ENCODE measurements around the gene PHOX2B.
"Not testable (repeated sequence)": the region's sequence is repeated elsewhere in the genome, so short reads cannot be mapped to it uniquely, and the experiment has no call there.

PHOX2B gene

DNA sequence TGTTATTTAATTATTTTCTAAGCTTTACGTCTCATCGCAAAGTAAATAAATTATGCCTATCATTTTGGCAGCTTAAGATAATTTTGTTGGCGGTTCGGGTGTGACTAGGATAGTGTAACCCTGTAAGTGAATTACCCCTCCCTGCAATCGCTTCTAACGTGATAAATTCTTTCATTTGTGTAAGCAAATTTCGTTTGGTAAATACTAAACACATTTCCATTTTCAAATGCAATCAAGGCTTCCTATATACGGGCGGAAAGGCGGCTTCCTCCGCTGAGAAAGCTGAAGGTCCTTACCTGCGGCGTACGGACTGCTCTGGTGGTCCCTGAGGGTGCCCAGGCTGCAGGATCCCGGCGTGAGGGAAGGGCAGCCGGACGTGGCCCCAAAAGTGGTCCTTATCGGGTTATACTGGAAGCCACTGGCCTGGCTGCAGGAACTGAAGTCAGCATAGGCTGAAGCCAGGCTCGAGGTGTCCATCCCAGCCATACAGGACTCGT is 403 bp downstream of the PHOX2B start:
- no peak for DNase-seq (ENCODE audit: low read depth)

DNA sequence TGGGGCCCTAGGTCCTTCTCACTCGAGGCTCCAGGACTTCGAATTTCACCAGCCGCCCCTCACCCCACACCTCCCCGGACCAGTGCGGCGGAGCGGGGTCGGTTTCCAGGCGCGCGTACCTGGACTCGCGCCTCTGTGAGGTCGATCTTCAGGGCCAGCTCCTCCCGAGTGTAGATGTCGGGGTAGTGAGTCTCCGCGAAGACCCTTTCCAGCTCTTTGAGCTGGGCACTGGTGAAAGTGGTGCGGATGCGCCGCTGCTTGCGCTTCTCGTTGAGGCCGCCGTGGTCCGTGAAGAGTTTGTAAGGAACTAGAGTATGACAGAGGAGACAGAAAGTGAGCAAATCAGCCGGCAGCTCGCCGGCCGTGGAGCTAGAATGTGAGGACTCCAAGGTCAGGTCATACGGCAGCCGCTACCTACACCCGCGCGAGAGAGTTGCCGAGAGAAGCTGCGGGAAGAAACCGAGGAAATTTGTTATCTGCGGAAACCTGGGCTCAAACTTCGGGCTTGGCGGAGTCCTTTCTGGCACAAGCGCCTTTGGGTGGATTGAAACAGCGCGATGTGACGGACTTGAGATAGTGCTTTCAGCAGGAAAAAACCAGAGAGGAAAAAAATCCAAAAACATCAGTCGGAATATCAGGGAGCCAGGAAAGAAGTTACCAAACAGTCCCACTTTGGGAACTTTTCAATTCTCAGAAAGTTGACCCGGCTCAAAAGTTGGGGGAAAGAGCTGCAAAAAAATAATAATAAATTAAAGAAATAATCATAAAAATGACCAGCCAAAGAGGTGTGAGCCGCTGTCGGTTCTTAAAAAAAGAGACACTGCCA is 1.1 kb downstream of the PHOX2B start:
- no peak for DNase-seq (ENCODE audit: low read depth)

DNA sequence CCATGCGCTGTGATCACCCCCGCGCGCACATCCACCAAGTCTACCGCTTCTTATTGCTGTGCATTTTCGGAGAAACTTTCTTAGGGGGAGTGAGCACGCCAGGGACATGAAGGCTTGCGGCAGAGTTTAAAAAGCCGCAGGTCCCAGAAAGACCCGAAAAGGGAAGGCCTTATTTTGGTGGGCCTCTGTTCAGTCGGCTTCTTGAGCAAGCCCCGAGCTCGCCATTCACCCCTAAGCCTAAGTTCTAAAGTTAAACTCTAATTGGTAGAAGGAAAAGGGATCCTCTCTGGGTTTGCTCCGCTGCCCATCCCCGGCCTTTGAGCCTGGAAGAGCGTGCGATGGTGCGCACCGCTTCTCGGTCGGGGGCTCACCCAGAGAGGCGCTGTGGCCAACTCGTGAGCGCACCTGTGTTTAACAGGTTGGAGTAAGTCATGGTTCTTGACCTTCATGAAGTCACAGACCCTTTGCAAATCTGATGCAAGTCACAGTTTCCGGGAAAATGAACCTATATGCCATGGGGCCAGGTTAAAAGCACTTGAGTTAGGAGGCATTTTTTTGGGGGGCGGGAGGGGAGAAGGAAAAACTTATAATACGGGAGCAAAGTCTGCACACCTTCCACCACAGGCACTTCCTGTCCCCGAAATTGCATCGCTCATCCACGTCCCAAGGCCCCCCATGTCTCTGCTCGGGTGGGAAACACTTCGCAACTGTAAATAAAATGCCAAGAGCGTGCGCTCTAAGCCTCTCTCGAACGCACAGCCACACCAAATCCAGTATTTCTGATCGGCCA is 1.9 kb downstream of the PHOX2B start:
- no peak for DNase-seq (ENCODE audit: low read depth)

DNA sequence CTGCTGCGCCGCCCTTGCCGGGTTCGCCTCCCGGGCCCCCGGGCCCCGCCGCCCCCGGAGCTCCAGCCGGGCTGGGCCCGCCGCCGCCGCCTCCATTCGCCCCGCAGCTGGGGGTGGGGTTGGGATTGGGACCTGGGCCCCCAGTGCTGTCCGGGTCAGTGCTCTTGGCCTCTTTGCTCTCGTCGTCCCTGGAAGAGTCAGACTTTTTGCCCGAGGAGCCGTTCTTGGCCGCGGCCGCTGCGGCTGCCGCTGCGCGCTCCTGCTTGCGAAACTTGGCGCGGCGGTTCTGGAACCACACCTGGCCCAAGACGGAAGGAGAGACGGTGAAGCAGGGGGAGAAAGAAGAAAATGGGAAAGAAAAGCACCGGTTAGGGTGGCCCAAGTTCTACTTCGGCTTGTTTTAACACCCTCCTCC is 2.5 kb downstream of the PHOX2B start:
- no peak for DNase-seq (ENCODE audit: low read depth)

DNA sequence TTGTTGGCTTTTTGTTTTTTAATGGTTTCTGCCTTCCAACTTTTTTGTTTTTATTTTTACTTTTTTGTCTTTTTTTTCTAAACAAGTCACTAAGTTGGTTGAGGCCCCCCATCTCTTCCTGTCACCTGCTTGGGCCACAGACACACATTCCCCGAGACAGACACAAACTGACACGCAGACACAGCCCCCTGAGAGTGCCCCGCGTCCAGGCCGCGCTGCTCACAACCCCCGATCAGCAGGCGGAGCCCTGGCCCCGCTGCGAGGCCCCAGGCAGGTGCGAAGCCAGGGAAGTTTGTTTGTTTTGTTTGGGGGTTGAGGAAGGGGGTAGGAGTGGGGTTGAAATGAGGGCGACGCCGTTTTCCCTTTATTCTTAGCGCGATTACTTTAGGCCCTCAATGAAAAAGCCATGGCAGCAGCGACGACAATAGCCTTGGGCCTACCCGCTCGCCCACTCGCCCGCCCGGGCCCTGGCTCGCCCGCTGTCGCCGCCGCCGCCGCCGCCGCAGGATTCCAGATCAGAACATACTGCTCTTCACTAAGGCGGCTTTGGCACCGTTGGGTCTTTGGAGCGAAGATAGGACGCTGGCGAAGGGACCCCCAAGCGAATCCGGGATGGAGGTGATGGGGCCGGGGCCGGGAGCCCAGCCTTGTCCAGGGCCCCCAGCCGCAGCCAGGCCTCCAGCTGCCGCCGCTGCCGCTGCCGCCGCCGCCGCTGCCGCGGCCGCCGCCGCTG is 3.1 kb downstream of the PHOX2B start:
- DNase-seq (ENCODE audit: low read depth): no peak

DNA sequence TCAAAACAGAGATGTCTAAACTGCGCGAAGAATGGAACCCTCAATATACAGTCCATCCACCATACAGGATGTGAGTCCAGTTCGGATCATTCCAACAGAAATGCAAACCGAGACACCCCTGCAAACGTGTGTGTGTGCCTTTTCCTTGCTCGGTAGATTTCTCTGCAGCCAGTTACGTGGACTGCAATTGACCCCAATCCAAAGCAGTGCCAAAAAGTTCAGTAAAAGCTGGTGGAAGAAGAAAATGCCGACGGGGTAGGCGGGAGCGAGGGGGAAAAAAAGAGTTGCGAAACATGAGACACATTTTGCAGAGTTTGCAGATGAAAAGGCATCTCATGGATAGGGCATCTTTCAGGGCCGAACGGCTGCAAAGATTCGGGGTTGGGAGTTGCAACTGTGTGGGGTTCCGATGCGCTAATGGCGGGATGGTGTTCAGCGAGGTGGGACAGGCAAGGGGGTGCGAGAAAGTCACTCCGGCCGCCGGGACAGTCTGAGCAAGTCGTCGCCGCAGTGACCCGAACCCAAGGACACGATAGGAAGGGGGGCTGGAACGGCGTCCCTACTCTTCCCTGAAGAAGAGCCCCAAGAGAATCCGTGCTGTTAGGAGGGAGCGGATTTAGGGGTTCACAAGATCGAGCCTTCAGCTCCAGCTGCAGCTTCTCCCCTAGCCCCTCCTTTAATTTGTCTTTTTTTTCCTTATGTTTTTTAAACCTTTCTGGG is 3.8 kb downstream of the PHOX2B start:
- no peak for DNase-seq (ENCODE audit: low read depth)

DNA sequence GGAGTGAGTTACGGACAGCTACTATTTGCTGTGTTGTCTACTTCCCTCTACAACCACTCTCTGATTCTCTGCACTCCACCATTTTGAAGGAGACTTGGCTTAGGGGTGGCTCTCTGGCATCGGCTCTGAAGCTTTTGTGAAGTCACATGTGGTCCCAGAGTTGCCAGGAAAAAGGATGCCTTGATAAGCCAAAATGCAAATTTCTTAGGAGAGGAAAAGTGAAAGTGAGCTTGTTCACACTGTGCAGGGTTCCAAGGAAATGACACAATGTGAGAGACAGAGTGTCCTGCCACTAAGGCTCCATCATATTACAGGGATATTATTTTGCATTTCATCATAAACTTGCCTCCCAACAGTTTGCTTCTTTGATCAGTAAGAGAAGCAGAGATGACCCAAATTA is 7.2 kb downstream of the PHOX2B start:
- no peak for DNase-seq (ENCODE audit: low read depth)

DNA sequence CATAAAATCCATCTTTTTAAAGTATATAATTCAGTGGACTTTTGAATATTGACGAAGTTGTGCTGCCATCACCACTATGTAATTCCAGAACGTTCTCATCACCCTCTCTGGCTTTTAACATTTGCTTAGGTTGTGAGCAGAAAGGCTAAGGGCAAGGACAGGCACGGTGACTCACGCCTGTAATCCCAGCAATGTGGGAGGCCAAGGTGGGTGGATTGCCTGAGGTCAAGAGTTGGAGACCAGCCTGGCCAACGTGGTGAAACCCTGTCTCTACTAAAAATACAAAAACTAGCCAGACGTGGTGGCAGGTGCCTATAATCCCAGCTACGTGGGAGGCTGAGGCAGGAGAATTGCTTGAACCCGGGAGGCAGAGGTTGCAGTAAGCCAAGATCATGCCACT is 11.0 kb downstream of the PHOX2B start:
- not testable (repeated sequence) for DNase-seq (ENCODE audit: low read depth)

DNA sequence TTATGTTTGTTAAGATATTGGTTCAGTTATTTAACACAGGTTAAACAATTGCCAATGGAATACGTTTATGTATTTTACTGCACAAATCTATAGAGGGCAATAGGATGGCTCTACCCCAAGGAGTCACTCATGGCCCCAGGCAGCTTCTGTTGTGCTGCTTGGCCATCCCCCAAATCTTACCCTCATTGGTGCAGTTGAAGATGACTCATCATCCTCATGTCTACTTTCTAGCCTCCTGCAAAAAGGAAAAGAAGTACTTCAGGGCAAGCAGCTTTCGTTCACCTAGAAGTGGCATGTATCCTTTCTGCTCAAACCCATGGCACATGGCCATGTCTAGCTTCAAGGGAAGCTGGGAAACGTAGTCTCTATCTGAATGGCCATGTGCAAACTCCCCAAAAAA is 14.2 kb downstream of the PHOX2B start:
- DNase-seq (ENCODE audit: low read depth): no peak

DNA sequence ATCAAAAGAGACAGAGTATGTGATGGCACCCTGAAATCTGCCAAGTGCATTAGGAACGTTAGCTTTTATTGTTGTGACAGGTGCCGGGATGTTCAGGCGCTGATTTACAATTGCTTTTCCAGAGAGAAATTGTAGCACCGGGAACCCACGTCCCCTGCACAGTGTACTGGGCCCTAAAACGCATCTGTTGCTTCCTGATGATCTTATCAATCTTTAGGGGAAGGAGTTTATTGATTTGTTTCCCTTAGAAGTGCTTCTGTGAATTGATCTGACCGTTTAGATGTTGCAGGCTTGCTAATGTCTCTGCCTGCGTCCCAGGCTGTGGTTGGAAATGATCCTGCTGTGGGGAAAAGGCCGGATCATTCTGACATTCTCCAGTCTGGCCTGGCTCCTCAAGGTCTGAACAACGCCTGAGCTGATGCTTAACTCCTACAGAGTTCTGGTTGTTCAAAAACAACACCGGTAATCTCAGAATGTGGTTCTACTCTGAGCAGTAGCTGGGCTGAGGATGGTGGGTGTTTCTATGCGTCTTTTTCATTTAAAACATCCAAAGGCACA is 16.9 kb downstream of the PHOX2B start:
- DNase-seq (ENCODE audit: low read depth): no peak

DNA sequence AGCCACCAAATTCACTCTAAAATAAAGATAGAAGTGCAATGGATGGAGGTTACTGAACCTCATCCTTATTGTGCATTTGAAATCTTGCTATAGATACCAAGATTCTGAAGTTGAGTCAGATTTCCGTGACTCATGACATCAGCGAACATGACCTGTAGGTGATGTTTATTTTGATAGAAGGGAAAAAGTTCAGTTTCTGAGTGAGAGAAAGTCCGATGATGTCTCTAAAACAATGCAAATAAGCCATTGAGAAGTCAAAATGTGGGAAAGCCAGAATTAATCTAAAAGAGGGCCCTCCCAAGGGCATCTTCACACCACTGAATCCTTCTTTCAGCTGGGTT is 20.0 kb downstream of the PHOX2B start:
- peak; percentile 73 for DNase-seq (ENCODE audit: low read depth)

DNA sequence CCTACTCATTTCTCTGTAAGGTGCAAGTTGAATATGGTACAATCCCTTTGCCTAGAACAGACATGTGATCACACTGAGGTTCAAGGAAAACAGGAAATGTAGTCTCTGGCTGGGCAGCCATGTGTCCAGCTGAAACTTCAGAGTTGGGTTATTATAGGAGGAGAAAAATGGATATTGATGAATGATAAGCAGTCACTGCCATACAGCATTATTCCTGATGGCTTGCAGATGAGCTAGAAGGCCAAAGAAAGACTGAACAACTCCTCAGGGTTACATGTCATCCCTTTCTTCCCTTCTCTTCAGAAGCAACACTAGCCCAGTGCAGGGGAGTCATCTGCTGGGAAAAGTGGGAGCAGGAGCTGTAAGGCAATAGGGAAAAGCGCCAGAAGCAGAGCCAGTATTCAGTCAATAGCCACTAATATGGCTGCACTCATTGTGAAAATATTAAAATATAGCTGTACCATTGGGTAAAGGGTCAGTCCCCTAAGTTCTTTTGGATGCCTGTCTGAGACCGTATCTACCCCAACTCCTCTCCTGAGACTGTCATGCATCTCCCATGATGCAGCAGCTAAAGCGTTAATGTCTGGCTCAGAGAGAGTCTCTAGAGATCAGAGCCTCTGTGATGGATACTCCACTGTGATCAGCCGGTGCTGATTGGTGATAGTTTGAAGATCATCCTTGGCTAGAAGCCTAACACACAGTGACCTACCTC is 20.5 kb downstream of the PHOX2B start:
- no peak for DNase-seq (ENCODE audit: low read depth)

DNA sequence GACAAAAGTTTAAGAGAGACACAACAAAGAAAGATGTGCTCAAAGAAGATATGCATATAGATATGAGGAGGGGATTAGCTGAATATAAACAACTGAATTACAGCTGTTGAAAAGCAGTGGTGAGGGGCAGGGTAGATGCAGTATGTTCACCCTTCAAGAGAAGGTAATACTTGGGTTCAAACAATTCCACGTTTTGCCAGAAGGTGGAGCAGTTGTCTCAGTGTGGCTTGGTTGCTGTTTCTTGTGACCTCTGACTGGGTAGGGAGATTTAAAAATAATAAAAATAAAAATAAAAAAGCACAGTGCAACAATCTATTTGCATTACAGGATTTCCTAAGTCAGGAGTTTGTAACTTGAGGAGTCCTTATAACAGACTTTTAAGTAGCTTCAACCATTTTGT is 23.3 kb downstream of the PHOX2B start:
- DNase-seq (ENCODE audit: low read depth): no peak

DNA sequence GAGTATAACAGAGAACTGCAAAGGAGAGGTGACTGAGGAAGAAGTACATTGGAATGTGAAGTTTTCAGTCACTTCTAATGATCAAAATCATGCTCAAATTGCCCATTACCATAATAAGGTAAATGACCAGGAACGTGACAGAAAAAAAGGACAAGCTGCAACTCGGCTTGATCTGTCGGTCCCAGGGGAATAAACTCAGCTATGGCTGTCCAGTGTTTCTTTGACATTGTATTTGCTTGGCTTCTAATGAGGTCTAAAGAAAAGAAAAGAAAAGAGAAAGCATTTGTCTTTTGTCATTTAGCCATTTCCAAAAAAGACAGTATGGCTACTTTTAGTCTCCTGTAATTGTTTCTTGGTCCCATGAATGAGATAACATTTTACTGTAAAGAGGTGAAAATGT is 25.2 kb downstream of the PHOX2B start:
- DNase-seq (ENCODE audit: low read depth): no peak

DNA sequence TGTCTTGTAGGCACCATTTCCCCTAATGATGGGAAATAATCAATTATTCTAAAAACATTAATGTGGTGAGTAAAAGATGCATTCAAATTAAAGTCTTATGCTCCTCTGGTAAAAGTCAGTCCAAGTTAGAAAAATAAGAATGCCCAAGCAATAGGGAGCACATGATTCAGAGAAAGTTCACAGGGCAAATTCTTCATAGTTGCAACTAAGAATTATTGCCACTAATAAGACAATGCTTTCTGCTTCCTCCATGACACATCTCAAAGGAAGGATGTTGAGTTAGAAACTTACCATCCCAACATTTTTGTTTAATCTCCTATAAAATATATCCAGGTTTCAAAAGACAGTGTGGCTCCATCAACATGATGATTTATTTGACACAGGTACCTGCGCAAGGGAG is 26.3 kb downstream of the PHOX2B start:
- peak; percentile 11 for DNase-seq (ENCODE audit: low read depth)

DNA sequence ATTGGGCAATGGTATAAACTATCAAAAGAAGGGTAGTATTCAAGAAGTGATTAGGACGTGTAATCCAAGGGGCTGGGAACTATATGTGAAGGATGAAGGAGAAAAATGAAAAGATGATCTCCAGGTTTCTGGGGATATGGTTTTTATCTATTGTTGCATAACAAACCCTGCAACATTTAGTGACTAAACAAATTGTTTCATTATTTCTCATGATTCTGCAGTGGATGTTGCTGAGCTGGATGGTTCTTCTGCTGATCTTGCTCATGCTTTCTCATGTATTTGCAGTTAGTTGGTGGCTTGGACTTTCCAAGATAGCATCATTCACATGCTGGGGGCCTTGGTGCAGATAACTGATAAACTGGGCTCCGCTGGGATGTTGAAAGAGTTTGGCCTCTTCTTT is 29.1 kb downstream of the PHOX2B start:
- peak; percentile 53 for DNase-seq (ENCODE audit: low read depth)

DNA sequence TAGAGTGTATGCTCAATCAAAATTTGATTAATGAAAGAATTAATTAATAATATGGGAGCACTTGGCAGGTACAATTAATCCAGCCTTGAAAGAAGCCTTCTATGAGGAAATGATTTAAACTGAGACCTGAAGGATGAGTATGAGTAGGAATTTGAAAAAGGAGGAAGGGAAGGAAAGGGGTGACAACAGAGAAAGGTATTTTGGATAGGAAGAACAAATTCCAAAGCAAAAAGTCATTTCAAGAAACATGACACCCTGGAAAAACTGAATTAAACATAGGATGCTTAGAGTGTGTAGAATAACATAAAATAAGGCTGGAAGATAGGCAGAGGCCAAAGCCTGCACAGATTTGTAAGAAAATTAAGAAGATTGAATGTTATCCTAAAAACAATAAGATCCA is 29.6 kb downstream of the PHOX2B start:
- DNase-seq (ENCODE audit: low read depth): peak; percentile 57

DNA sequence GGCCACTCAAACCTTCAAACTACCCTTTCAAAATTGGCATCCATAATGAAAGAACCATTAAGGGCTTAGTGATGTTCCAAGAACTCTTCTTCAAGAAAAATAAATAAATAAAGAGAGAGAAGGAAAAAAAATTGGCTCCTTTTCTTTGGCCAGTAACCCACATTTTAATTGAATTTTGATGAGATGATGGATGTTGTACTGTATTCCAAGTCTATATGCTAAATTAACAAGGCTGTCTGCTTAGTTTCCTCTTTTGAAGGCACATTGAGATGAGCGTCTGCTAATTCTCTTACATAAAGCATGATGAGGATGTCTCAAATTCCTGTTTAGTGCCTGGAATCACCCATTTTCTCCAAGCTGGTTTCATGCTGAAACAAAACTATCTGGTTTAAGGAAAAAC is 33.4 kb downstream of the PHOX2B start:
- no peak for DNase-seq (ENCODE audit: low read depth)

DNA sequence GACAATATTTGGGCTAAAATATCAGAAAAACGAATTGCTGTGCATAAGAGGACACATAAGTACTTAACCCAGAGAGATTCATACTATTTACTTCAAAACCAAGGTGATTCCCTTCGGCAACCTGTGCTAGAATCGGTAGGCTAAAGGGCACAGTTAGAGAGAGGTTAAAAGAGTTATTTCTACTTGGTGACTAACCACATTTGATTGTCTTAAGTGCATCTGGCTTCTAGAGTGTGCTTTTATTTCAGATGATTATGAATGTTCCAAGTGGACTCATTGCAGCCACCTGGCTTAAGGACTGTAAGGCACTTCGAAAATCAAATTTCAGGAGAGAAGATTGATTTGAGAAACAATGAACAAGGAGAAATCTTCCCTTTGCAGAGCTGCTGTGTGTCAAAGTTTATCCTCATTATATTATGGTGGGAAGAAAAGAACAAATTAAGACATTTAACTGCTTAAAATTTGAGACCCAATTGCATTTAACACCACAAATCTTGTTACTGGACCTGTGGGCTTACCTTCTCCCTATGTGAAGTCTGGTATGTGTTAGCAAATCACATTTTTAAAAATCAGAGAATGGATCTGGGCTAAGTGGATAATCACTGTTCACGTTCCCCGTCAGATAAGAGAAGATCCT is 34.0 kb downstream of the PHOX2B start:
- no peak for DNase-seq (ENCODE audit: low read depth)

DNA sequence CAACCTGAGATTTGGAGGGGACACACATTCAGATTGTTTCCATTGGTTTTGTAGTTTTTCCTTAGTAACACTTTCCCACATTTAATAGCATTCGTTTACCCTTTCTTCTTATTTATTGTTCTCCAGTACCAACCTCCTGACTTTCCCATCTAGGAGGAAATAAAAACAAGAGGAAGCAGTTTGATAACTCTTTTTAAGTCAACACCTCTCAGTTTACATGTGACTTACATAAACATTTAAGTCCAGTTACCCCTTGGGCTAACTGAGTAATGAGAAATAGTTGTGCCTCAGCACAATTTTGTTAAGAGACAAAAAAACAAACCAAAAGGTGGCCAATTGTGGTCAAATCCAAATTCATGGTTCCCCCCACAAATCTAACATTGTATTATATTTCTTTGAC is 34.8 kb downstream of the PHOX2B start:
- DNase-seq (ENCODE audit: low read depth): no peak

DNA sequence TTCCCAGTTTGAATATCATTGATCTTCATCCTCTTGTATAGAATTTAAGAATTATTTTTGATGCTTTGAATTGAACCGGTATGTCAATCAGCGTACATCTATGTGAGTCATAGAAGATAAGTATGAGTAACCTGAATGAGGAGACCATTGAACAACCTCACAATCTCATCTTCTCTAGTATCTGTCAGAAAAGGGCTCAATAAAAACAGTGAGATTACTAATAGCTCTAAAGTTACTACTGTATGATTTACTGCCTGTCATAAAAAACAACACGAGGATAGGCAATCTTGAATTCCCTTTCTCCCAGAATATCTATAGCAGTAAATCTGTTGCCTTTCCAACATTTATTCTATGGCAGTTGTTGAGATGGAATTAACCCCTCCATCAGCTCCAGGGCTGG is 36.1 kb downstream of the PHOX2B start:
- no peak for DNase-seq (ENCODE audit: low read depth)
